HG02852 (cell line): ENCODE results near the gene CDADC1.
A peak's percentile ranks its signal among the peaks of the same experiment; 100 is the strongest.
"Not testable (repeated sequence)": the region's sequence is repeated elsewhere in the genome, so short reads cannot be mapped to it uniquely, and the experiment has no call there.

Experiments used
- ATAC-seq: cut with Tn5 transposase; IDR thresholded peaks from one replicate; pipeline ENCODE4 v1.9.1; 2021; ENCODE audit warnings: mild to moderate bottlenecking, moderate library complexity; ENCODE audit not compliant: unreplicated experiment

Gene CDADC1

DNA sequence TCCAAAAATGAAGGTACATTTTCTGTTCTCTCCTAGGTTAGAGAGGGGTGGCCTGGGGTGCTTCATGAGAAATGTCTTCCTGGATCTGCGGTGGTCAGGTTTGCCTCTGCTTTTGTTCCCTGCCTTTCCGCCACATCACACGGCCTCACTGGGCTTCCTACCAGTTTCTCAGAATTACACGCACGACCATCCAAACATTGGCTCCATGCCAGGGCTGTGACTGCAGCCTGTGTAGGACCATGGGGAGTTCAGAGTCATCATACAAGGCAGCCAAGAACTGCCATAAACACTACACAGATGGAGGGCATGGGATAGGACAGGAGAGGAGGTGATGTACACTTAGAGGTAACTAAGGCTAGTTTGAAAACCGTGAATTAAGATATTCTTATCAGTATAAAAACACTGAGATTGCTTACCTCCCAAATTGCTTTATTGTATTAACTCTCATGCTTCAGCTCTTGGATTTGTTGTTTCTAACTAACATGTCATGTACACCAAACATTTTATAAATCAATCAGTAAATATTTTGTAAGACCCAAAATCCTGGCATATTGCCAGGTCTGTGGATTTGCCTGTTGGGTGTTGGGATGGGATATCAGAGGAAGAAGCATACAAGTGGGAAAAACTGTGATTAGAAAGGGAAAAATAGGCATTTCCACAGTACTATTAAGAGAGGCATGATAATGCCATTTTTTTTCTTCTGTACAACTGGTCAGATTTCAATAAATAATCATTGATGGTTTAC is 45.2 kb downstream of the CDADC1 start:
- ATAC-seq = no peak

DNA sequence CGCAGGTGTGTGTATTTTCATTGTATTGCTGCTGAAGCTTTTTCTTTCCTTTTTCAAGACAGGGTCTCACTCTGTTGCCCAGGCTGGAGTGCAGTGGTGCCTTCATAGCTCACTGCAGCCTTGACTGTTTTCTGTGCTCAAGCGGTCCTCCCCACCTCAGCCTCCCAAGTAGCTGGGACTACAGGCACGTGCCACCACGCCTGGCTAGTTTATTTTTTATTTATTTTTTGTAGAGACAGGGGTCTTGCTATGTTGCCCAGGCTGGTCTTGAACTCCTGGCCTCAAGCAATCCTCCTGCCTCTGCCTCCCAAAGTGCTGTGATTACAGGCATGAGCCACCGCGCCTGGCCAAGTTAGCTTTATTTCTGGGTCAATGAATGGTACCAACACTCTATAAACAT is 47.0 kb downstream of the CDADC1 start:
- not testable (repeated sequence) for ATAC-seq

DNA sequence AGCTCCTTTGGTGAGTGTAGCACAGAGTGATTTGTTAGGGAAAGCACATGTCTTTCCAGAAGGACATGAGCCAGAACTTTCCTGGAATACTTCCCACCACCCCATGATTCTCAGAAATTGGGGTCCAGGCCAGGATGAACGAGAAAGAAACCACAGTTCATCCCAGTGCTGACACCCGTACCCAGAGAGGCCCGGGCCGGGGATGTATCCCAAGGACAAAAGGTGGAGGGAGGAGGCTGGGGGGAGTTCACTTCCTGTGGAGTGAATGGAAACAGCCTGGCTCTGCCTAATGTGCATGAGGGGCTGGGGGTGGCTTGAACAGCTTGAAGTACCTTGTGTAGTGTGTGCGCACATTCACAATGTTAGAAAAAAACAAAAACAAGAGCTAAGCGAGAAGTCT is 47.5 kb downstream of the CDADC1 start:
- no peak for ATAC-seq

- no peak for ATAC-seq
These were observed 48.9 kb downstream of the CDADC1 start for GRCh38 chr13:49296659-49297058.

GRCh38 chr13:49297338-49297737 is 49.6 kb downstream of the CDADC1 start:
- no peak for ATAC-seq

DNA sequence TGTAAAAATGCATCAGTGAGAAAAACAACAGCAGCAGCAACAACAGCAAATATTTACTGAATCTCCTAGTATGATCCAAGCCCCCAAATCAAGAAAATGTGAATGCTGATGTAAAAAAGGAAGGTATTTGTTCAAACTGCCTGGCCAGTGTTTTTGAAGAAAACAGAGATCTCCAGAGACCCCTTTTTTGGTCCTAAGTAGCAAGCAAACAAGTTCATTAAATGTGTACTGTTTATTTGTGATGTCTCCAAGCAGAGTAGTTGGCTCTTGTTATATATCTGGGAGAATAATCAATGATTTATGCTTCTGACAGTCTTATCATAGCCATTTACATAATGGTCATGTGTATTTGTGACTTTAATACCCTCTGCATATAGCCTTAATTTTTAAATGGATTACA is 50.7 kb downstream of the CDADC1 start:
- ATAC-seq = no peak

- no peak for ATAC-seq
These were observed 51.3 kb downstream of the CDADC1 start for GRCh38 chr13:49298903-49299605.

DNA sequence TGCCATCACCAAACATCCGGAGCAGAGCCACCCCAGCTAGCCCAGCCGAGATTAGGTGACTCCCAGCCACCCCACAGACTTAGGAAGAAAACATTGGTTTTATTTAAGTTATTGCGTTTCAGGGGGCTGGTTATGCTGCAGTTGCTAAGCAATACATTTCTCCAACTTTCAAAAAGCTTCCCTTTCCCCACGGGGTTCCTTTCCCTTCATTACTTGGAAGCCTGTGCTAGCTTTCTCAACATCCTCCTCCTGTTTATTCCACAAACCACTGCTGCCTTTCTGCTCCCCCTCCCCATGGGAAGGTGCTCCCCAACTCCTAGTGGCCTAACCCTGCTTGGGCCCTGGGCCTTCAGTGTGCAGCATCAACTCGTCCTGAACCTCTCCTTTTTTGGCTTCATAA is 52.6 kb downstream of the CDADC1 start:
- no peak for ATAC-seq

DNA sequence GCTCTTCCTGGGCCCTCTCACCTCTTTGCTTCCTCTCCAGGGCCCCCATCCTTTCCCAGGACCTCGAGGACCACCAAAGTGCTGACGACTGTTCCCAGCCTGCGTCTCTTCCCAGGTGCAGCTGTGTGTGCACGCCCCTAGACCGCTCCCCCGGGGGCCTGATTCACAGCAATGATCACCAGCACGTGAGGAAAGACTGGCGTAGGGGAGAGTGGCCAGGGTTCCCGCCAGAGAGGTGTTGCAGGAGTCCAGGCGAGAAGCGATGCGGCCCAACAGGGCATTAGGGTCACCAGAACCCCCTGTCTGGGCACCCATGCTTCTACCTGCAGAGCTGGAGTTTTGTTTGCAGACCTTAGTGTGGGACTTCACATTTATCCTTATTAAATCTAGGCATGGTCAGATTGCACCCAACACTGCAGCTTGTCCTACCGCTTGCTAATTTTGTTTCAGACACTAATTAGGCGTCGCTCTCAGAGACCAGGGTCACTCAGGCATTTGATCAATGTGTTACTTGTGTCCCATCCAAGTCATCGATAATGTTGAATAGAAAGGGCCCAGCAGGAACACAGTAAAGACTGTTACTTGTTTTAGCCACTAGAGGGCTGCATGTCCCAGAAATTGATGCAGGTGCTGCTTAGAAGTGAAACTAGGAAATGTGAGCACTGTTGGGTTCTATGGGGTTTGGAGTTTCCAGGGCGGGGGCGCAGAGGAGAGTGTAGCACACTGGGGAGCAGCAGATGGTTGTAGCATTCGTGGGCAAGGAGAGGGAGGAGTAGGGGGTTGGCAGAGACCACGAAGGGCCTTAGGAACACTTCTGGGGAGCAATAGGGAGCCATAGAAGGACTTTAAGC is 53.2 kb downstream of the CDADC1 start:
- ATAC-seq = peak; percentile 94

DNA sequence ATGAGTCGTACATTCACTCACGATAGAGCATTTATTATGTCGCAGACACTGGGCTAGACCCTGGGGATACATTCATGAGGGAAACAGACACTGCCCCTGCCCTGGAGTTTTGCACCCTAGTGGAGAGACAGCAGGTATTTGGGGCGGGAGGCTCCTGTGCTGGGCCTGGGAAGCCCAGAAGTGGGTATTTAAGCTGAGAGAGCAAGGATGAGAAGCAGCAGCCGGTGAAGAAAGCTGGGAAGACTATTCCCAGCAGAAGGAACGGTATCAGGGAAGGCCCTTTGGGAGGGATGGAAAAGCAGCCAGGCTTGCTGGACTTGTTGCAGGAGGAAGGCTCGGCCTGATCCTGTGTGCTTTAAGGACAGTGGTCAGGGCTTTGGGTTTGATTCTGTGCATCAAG is 54.5 kb downstream of the CDADC1 start:
- no peak for ATAC-seq

- no peak for ATAC-seq
These were observed 55.1 kb downstream of the CDADC1 start for GRCh38 chr13:49302817-49303216.

- no peak for ATAC-seq
These were observed 56.0 kb downstream of the CDADC1 start for GRCh38 chr13:49303533-49304252.

DNA sequence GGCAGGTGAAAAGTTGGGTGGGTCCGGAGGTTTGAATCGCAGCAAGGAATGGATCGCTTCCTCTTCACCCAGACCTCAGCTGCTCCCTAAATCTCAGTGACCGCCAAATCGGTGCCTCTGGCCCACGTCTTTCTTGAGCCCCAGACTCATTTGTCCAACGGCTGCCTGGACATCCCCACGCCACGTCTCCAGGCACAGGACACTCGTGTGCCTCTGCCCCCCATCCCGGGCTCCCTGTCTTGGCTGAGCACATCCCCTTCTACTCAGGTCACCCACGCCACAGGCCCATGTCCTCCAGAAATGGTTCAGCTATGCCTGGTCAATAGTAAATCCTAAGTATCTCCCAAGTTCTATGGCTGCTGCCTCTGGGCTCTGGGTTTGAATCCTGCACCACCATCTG is 56.6 kb downstream of the CDADC1 start:
- no peak for ATAC-seq

DNA sequence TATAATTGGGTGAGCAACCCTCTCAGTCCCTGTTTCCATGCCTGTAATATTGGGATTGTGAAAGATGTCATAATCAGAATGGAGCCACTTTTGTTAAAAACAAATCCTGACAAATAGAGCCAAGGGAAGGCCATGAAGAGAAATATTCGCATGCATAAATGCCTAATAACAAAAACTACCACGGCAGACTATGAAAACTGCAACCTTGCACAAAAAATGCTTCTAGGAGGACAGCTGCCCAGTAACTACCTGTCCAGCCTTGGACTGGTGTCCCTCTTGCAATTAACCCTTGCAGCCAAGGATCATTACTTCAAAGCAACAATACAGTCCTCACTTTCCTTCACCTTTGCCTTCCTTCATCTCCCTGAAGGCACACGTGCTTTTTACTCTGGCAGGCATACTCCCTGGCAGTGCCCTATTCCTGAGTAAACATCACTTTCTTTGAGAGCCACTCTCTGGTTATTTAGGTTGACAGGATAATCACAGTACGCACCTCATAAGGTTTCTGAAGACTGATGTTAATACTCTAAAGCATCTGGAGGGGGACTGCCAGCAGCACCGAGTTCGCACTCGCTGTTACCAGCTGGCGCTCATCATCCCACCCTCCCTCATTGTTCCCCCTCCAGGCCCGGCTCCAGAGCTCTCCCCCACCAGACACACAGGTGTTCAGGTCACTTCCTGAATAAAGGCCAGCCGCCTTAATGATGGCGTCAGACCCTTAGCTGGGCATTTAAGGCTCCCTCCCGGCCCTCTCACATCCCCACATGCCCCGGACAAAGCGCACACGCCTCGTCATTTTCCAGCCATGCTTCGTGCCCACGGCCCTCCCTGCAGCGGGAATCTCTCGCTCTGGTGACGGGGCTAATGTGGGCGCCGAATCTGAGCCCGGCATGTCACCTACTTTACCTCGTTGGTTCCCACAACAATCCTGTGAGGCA is 57.3 kb downstream of the CDADC1 start:
- ATAC-seq = no peak

DNA sequence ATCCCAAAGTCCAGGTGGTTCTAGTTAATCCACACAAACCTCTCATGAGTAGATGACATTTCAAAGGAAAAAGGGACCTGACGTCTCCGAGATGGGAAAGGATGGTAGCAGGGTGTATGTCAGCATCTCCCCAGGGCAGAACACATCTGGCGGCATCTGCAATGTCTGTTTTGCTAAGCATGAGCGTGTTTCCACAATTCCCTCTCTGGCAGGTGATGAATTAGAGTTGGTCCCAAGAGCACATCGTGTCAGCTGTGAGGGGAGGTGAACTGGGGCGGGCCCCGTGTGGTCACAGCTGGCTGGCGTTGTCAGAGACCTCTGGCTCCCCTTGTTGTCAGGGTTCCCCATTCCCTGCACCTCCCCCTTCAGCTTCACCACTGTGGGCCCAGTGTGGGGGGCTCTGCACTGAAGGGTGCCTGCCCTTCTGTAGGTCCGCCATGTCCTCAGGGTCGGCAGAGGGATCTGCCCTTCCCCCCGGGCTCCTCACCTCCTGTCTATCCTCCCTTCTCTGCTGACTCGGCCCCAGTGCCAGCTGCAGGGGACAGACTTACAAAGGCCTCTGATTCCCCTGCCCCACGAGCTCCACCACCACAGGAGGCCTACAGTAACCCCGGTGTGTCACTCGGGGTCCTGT is 58.2 kb downstream of the CDADC1 start:
- no peak for ATAC-seq

DNA sequence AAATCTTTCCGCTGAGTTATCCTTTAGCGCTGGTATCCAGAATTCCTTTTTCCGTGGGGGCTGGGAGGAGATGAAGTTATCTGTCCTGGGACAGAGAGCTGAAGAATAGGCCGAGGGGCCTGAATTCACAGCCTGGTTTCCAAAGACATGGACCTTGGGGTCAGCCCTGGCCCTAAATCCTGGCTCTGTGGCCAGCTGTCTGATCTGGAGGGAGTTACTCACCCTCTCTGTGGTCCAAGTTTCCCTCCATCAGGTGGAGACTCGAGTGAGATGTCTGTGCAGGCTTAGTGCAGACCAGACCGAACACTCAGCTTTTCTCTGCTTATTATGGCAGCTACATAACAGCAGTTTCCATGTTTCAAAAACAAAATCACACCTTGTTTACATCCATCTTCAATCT is 59.6 kb downstream of the CDADC1 start:
- ATAC-seq = no peak

GRCh38 chr13:49308097-49308875 is 60.6 kb downstream of the CDADC1 start:
- ATAC-seq = no peak

- ATAC-seq = no peak
These were observed 61.2 kb downstream of the CDADC1 start for GRCh38 chr13:49308921-49309408.

DNA sequence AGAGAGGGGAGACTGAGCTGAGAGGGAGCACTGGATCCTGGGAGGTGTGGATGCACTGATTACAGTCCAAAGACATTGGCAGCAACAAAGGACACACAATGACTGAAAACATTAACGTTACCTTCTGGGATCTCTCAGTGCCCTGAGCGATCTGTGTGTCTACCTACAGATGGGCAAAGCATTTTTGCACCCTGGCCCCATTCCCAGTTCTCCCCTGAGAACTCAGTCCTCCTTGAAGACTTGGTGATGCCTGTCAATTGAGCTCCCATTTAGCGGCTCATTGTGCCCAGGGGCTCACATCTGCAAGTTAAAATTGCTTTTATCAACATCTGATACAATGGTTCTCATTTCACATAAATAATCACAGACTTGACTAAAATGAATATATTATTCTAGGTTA is 62.5 kb downstream of the CDADC1 start:
- no peak for ATAC-seq
